ENCODE results near the gene FFAR3. TPM values are rescaled to one million over a fixed set of nuclear protein-coding genes. Genes with fewer than 3 reads are reported as not detected.

FFAR3 gene
- total RNA-seq, 6 donors from 2014 or later = 0.24 TPM; not detected in 5

DNA sequence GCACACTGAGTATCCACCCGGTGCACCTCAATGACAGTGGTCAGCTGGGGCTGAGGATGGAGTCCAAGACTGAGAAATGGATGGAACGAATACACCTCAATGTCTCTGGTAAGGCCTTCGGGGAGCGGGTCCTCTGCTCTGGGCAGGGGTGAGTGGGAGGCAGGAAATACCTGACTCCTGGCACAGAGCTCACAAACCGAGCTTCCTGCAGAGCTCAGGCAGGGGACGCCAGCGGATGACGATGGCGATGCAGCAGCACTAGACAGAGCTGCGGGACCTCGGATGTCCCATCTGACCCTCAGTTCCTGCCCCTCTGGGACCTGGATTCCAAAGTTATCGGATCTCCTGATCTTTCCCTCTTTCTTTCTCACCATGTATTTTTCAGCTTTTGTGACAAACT is 25.4 kb upstream of the FFAR3 start:
- DNase-seq (no peak), ATAC-seq (ENCODE audit: low FRiP score in 2 of 2) (no peak)
- H3K4me1 ChIP-seq = no peaks in the 10 kb centered on the region
- WGBS, 2 donors = 67 to 83% methylated on average over 12 of the region's 12 CpGs
- no peaks in the 10 kb centered on the region for H3K36me3 ChIP-seq
- H3K4me3 ChIP-seq = no peak overlapping the region
- no peaks in the 10 kb centered on the region for H3K9me3 ChIP-seq
- TF ChIP-seq, protein P1, sequence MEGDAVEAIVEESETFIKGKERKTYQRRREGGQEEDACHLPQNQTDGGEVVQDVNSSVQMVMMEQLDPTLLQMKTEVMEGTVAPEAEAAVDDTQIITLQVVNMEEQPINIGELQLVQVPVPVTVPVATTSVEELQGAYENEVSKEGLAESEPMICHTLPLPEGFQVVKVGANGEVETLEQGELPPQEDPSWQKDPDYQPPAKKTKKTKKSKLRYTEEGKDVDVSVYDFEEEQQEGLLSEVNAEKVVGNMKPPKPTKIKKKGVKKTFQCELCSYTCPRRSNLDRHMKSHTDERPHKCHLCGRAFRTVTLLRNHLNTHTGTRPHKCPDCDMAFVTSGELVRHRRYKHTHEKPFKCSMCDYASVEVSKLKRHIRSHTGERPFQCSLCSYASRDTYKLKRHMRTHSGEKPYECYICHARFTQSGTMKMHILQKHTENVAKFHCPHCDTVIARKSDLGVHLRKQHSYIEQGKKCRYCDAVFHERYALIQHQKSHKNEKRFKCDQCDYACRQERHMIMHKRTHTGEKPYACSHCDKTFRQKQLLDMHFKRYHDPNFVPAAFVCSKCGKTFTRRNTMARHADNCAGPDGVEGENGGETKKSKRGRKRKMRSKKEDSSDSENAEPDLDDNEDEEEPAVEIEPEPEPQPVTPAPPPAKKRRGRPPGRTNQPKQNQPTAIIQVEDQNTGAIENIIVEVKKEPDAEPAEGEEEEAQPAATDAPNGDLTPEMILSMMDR (IDR thresholded peaks at IDR 0.05) = no peak
- TF ChIP-seq EP300 (IDR thresholded peaks at IDR 0.05) (no peak), POLR2A (IDR thresholded peaks at IDR 0.05) (no peak), POLR2AphosphoS5 (IDR thresholded peaks at IDR 0.05) (no peak)
- H3K27ac ChIP-seq = no peak overlapping the region
- no peaks in the 10 kb centered on the region for H3K27me3 ChIP-seq

DNA sequence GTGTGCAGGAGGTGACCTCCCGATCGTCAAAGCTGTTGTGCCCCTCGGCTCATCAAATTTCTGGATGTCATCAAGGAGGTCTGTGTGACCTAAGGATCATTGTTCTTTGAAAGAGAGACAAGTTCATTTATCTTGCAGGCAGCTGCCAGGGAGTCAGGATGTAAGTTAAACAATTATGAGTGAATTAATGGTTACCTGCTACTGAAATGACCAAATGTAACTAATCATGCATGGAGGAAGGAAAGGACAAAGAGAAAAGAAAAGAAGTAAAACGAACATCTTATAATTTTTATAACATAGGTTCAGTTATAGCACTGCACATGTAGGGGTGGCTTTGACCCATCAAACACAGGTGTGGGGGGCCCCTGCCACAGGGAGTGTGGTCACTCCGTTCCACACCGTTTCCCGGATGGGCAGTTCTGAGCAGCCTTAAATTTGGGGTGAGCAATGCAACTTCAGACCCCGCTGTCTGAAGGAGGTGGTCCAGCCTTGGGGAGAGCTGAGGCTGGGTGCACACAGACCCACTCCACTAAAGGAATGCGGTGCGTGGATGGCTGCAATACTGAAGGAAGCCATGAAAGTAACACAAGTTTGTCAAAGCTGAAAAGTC is 24.0 kb upstream of the FFAR3 start:
- DNase-seq (no peak), ATAC-seq (ENCODE audit: low FRiP score in 2 of 2) (no peak)
- WGBS, 2 donors = 83 to 86% methylated on average over 10 of the region's 10 CpGs
- Histone ChIP-seq H3K36me3 (no peaks in the 10 kb centered on the region), H3K27ac (no peak overlapping the region), H3K9me3 (no peaks in the 10 kb centered on the region), H3K4me1 (no peaks in the 10 kb centered on the region), H3K4me3 (no peak overlapping the region), H3K27me3 (no peaks in the 10 kb centered on the region)
- no peak for TF ChIP-seq POLR2A (IDR thresholded peaks at IDR 0.05)
- TF ChIP-seq, protein P1 (IDR thresholded peaks at IDR 0.05) = no peak
- no peak for TF ChIP-seq EP300 (IDR thresholded peaks at IDR 0.05)
- no peak for TF ChIP-seq POLR2AphosphoS5 (IDR thresholded peaks at IDR 0.05)

DNA sequence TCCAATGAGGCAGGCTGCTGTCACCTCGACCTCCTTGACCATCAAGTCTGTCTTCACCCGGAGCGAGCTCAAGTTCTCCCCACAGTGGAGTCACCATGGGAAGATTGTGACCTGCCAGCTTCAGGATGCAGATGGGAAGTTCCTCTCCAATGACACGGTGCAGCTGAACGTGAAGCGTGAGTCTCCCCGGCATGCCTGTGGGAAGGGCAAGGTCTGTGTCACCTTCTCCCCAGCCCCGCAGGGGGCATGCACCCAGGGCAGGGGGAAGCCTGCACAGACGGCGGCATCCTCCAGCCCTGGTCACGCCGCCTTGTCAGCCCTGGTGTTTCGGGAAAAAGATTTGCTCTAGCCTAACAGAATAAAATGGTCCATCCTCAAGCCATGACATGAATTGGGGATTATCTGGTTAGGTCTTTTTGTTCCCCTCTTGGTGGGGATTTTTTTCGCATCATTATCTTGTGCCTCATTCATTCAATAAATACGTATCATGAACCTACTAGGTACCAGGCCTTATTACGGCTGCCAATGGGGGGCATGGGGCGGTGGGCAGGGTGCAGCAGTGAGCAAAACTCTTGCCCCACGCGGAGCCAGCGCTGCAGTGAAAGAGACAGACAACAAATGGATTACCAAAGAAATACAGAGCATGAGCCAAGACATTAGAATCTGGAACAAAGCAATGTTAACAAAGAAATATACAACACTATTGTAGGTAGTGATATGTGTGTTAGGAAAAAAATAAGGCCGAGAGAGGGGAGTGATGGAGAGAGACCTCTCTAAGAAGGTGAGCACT is 21.9 kb upstream of the FFAR3 start:
- WGBS, 2 donors = 86 to 87% methylated on average over 21 of the region's 21 CpGs
- H3K36me3 ChIP-seq = no peaks in the 10 kb centered on the region
- H3K4me1 ChIP-seq = no peaks in the 10 kb centered on the region
- H3K27me3 ChIP-seq = no peaks in the 10 kb centered on the region
- no peak overlapping the region for H3K4me3 ChIP-seq
- no peaks in the 10 kb centered on the region for H3K9me3 ChIP-seq
- ATAC-seq (ENCODE audit: low FRiP score in 2 of 2) (no peak), DNase-seq (no peak)
- no peak for TF ChIP-seq POLR2A (IDR thresholded peaks at IDR 0.05)
- TF ChIP-seq POLR2AphosphoS5 (IDR thresholded peaks at IDR 0.05) = no peak
- TF ChIP-seq EP300 (IDR thresholded peaks at IDR 0.05) = no peak
- TF ChIP-seq, protein P1 (IDR thresholded peaks at IDR 0.05) = no peak
- no peak overlapping the region for H3K27ac ChIP-seq

GRCh38 chr19:35337097-35337983 is 20.9 kb upstream of the FFAR3 start:
- 75 to 86% methylated on average over 21 to 25 of the region's 25 CpGs for WGBS, 2 donors
- TF ChIP-seq, protein P1 (IDR thresholded peaks at IDR 0.05) = no peak
- TF ChIP-seq EP300 (IDR thresholded peaks at IDR 0.05) (no peak), POLR2A (IDR thresholded peaks at IDR 0.05) (no peak), POLR2AphosphoS5 (IDR thresholded peaks at IDR 0.05) (no peak)
- ATAC-seq (ENCODE audit: low FRiP score in 2 of 2) = no peak
- Histone ChIP-seq H3K4me3 (no peak overlapping the region), H3K4me1 (no peaks in the 10 kb centered on the region), H3K9me3 (no peaks in the 10 kb centered on the region), H3K36me3 (no peaks in the 10 kb centered on the region), H3K27me3 (no peaks in the 10 kb centered on the region), H3K27ac (no peak overlapping the region)
- DNase-seq = no peak
